B cell (primary cell): ENCODE results near the gene KCTD10. TPM values are rescaled to one million over a fixed set of nuclear protein-coding genes. Genes with fewer than 3 reads are reported as not detected.

ENCODE experiments used
- ATAC-seq: fragments of 200-7000 bp; cut with Tn5 transposase; one replicate; pipeline ENCODE4 v1.10.0; 2021; ENCODE audit warnings: low read depth, mild to moderate bottlenecking, moderate number of reproducible peaks, moderate library complexity
- CTCF ChIA-PET: fragments of 350-600 bp; sonication (Branson Sonifier 250); formaldehyde crosslinking; loops from one replicate; lab custom pipeline; 2021; ENCODE audit warnings: antibody characterized with exemption, inconsistent platforms; lab: Charles Lee
- POLR2A ChIA-PET: fragments of 350-600 bp; sonication (Branson Sonifier 250); formaldehyde crosslinking; loops from one replicate; lab custom pipeline; 2021; ENCODE audit warnings: antibody characterized with exemption; lab: Charles Lee
- DNase-seq: peaks from one replicate; pipeline ENCODE4 v3.0.0; 2013
- H2AFZ ChIP-seq: 2 replicates; pipeline ENCODE4 v1.6.1; 2012; ENCODE audit warnings: mild to moderate bottlenecking, low read depth, low read length; ENCODE audit not compliant: insufficient read depth, poor library complexity, severe bottlenecking
- H3K27ac ChIP-seq, 2 donors: 1 replicate in 1 of 2; 2 replicates in 1 of 2; pipeline ENCODE4 v1.5.1; 2012 to 2013; ENCODE audit warnings: low read length in 2 of 2, mild to moderate bottlenecking in 2 of 2, moderate library complexity in 1 of 2
- H3K27me3 ChIP-seq, 4 experiments: fragments of 200-600 bp in 1 of 4; sonication (generic) in 1 of 4; replicated peaks in 1 of 4; 1 replicate in 2 of 4; 2 replicates in 2 of 4; pipeline versions ENCODE4 v1.6.1 to v1.7.0; 2013 to 2016; ENCODE audit warnings: low read length in 3 of 4, mild to moderate bottlenecking in 2 of 4, mixed read lengths in 1 of 4, moderate library complexity in 1 of 4; ENCODE audit not compliant: insufficient read depth in 4 of 4, control insufficient read depth in 3 of 4; ENCODE audit errors: control extremely low read depth in 1 of 4
- H3K36me3 ChIP-seq, 2 experiments: replicated peaks in 1 of 2; 1 replicate in 1 of 2; 2 replicates in 1 of 2; pipeline versions ENCODE4 v1.6.1 to v1.7.1; 2013; ENCODE audit warnings: low read length in 1 of 2; ENCODE audit not compliant: insufficient read depth in 2 of 2, control insufficient read depth in 1 of 2; ENCODE audit errors: control extremely low read depth in 1 of 2, extremely low read depth in 1 of 2
- H3K4me1 ChIP-seq, 2 donors: fragments of 200-600 bp in 1 of 2; sonication (generic) in 1 of 2; 1 replicate in 1 of 2; 2 replicates in 1 of 2; pipeline versions ENCODE4 v1.5.1 to v1.6.1; 2013 to 2017; ENCODE audit warnings: low read length in 2 of 2; ENCODE audit not compliant: control insufficient read depth in 2 of 2, insufficient read depth in 2 of 2
- H3K4me2 ChIP-seq: replicated peaks from 2 replicates; pipeline ENCODE3; 2012; ENCODE audit warnings: mild to moderate bottlenecking, low read depth, low read length; ENCODE audit not compliant: poor library complexity, severe bottlenecking
- H3K4me3 ChIP-seq, 5 experiments: fragments of 200-600 bp in 1 of 5; sonication (generic) in 1 of 5; 1 replicate in 3 of 5; 2 replicates in 2 of 5; pipeline versions ENCODE4 v1.5.1 to v1.7.0; 2011 to 2016; ENCODE audit warnings: low read length in 4 of 5, mild to moderate bottlenecking in 4 of 5, low read depth in 2 of 5, control low read depth in 1 of 5, moderate library complexity in 1 of 5; ENCODE audit not compliant: insufficient read depth in 1 of 5; ENCODE audit errors: control extremely low read depth in 1 of 5, extremely low read depth in 1 of 5
- H3K79me2 ChIP-seq: fragments of 200-600 bp; sonication (generic); one replicate; pipeline ENCODE4 v1.6.0; 2016; ENCODE audit warnings: low read length; ENCODE audit not compliant: control insufficient read depth, insufficient read depth
- H3K9ac ChIP-seq: fragments of 200-600 bp; sonication (generic); 2 replicates; pipeline ENCODE4 v1.6.1; 2017; ENCODE audit warnings: mild to moderate bottlenecking, low read length, moderate library complexity
- H3K9me3 ChIP-seq, 3 donors: one replicate each; pipeline versions ENCODE4 v1.6.1 to v1.7.1; 2013; ENCODE audit warnings: low read length in 2 of 3; ENCODE audit not compliant: control insufficient read depth in 2 of 3, insufficient read depth in 1 of 3; ENCODE audit errors: control extremely low read depth in 1 of 3
- H4K20me1 ChIP-seq: 2 replicates; pipeline ENCODE4 v1.6.0; 2012; ENCODE audit warnings: mild to moderate bottlenecking, low read length; ENCODE audit not compliant: insufficient read depth, control insufficient read depth, poor library complexity, severe bottlenecking
- H3K27ac Mint-ChIP-seq: one replicate; pipeline ENCODE4 v1.8.0; 2021; ENCODE audit warnings: mixed read lengths
- H3K27me3 Mint-ChIP-seq: one replicate; pipeline ENCODE4 v1.8.0; 2021; ENCODE audit warnings: mixed read lengths
- H3K4me1 Mint-ChIP-seq: one replicate; pipeline ENCODE4 v1.8.0; 2021; ENCODE audit warnings: mixed read lengths
- H3K4me3 Mint-ChIP-seq: one replicate; pipeline ENCODE4 v1.8.0; 2021; ENCODE audit warnings: mixed read lengths
- H3K9me3 Mint-ChIP-seq: one replicate; pipeline ENCODE4 v1.8.0; 2022; ENCODE audit warnings: mixed read lengths; ENCODE audit not compliant: insufficient read depth
- CTCF ChIP-seq: fragments of 200-600 bp; IDR thresholded peaks from one replicate; pipeline ENCODE4 v1.8.0; 2022; ENCODE audit warnings: antibody characterized with exemption, mild to moderate bottlenecking
- EZH2 ChIP-seq: IDR thresholded peaks from 2 replicates; pipeline ENCODE4 v1.6.1; 2012; ENCODE audit warnings: borderline replicate concordance, low read depth, mild to moderate bottlenecking, moderate library complexity, low read length; ENCODE audit not compliant: insufficient read depth, poor library complexity, severe bottlenecking
- intact Hi-C: fragments of 100-400 bp; cut with micrococcal nuclease; formaldehyde crosslinking; loops from one replicate; pipeline ENCODE4 v1.10.0; 2022
- polyA plus RNA-seq: library from polyadenylated mRNA; depleted of rRNA; stranded (reverse); fragments of >200 nt; gene quantifications from 2 replicates; pipeline ENCODE4 v1.2.3, GENCODE V29; 2012
- total RNA-seq, 2 donors: library from RNA; stranded (reverse); fragments of 120-200 nt in 1 of 2; gene quantifications; 1 replicate in 1 of 2; 2 replicates in 1 of 2; pipeline versions ENCODE4 v1.2.3 to v1.2.4, GENCODE V29; 2013 to 2022

KCTD10 gene
- total and polyA plus RNA-seq, 2 donors (not counting 1 experiment from before 2014, with no cell fraction given) = 15.4 to 30.9 TPM

GRCh38 chr12:109496306-109496705, 19.2 kb upstream of the KCTD10 start:
- no peak for DNase-seq
- POLR2A ChIA-PET = no interaction called here
- intact Hi-C loops = no loop called here
- Histone ChIP-seq H4K20me1 (no peaks in the 10 kb centered on the region), H3K4me3 (no peak overlapping the region), H3K36me3 (peaks cover 4 to 70% of the 10 kb centered on the region in 2 experiments), H3K27me3 (no peaks in the 10 kb centered on the region), H3K79me2 (no peaks in the 10 kb centered on the region), H3K4me2 (no peak overlapping the region), H3K4me1 (no peaks in the 10 kb centered on the region), H3K9me3 (peaks cover 0 to 2% (median 0%) of the 10 kb centered on the region in 3 donors), H2AFZ (no peak overlapping the region), H3K9ac (no peak overlapping the region), H3K27ac (no peak overlapping the region)
- H3K4me1 Mint-ChIP-seq = no peaks in the 10 kb centered on the region
- H3K27ac Mint-ChIP-seq = no peak overlapping the region
- CTCF ChIA-PET = no interaction called here
- no peaks in the 10 kb centered on the region for H3K9me3 Mint-ChIP-seq
- H3K4me3 Mint-ChIP-seq = no peak overlapping the region
- ATAC-seq = no peak
- no peak for TF ChIP-seq EZH2
- TF ChIP-seq CTCF = no peak
- no peaks in the 10 kb centered on the region for H3K27me3 Mint-ChIP-seq

GRCh38 chr12:109495012-109495411, 17.9 kb upstream of the KCTD10 start:
- Histone ChIP-seq H4K20me1 (no peaks in the 10 kb centered on the region), H3K4me3 (no peak overlapping the region), H3K79me2 (no peaks in the 10 kb centered on the region), H3K9ac (no peak overlapping the region), H2AFZ (no peak overlapping the region), H3K4me1 (no peaks in the 10 kb centered on the region), H3K4me2 (no peak overlapping the region), H3K36me3 (peaks cover 4 to 68% of the 10 kb centered on the region in 2 experiments), H3K27ac (no peak overlapping the region), H3K9me3 (peaks cover 0 to 2% (median 0%) of the 10 kb centered on the region in 3 donors), H3K27me3 (no peaks in the 10 kb centered on the region)
- ATAC-seq (no peak), DNase-seq (no peak)
- H3K9me3 Mint-ChIP-seq = no peaks in the 10 kb centered on the region
- no peak for TF ChIP-seq CTCF
- no peak for TF ChIP-seq EZH2
- ChIA-PET POLR2A (no interaction called here), CTCF (interaction anchor here (1.9 kb wide), 1 partner anchor 24 kb away, joined by 5 read pairs; no protein-coding TSS in a partner anchor)
- H3K27ac Mint-ChIP-seq = no peak overlapping the region
- intact Hi-C loops = no loop called here
- no peak overlapping the region for H3K4me3 Mint-ChIP-seq
- H3K4me1 Mint-ChIP-seq = no peaks in the 10 kb centered on the region
- H3K27me3 Mint-ChIP-seq = no peaks in the 10 kb centered on the region
